KOPT-K1 (cell line): Measurements from ENCODE around the gene TSEN54.

ENCODE experiments used
- H3K27ac ChIP-seq: fragments of 200-600 bp; sonication (generic); 2 replicates; pipeline ENCODE4 v1.5.1; 2016; ENCODE audit warnings: antibody characterized with exemption, mild to moderate bottlenecking, low read depth, low read length; ENCODE audit not compliant: poor library complexity, severe bottlenecking
- H3K36me3 ChIP-seq: fragments of 200-600 bp; sonication (generic); 2 replicates; pipeline ENCODE4 v1.5.1; 2017; ENCODE audit warnings: antibody characterized with exemption, mild to moderate bottlenecking, low read length, moderate library complexity; ENCODE audit not compliant: insufficient read depth
- H3K9me3 ChIP-seq: fragments of 200-600 bp; sonication (generic); 2 replicates; pipeline ENCODE4 v1.5.1; 2017; ENCODE audit warnings: antibody characterized with exemption, low read length, mild to moderate bottlenecking; ENCODE audit not compliant: insufficient read depth, poor library complexity, severe bottlenecking

The TSEN54 gene

GRCh38 chr17:75496005-75496404 is 20.3 kb upstream of the TSEN54 start:
- Histone ChIP-seq H3K27ac (no peak overlapping the region), H3K36me3 (peaks cover 100% of the 10 kb centered on the region), H3K9me3 (no peaks in the 10 kb centered on the region)

GRCh38 chr17:75498039-75498725 is 18.1 kb upstream of the TSEN54 start:
- Histone ChIP-seq H3K36me3 (peaks cover 95% of the 10 kb centered on the region), H3K27ac (no peak overlapping the region)

GRCh38 chr17:75498726-75499213 is 17.6 kb upstream of the TSEN54 start:
- Histone ChIP-seq H3K36me3 (peaks cover 94% of the 10 kb centered on the region), H3K27ac (no peak overlapping the region), H3K9me3 (no peaks in the 10 kb centered on the region)

More at GRCh38 chr17:75498039-75498725, 18.1 kb upstream of the TSEN54 start:
- no peaks in the 10 kb centered on the region for H3K9me3 ChIP-seq

GRCh38 chr17:75499313-75500022 is 16.9 kb upstream of the TSEN54 start:
- Histone ChIP-seq H3K27ac (no peak overlapping the region), H3K9me3 (no peaks in the 10 kb centered on the region), H3K36me3 (peaks cover 91% of the 10 kb centered on the region)

GRCh38 chr17:75500419-75501216 is 15.7 kb upstream of the TSEN54 start:
- peaks cover 86% of the 10 kb centered on the region for H3K36me3 ChIP-seq
- no peak overlapping the region for H3K27ac ChIP-seq

GRCh38 chr17:75501378-75502071 is 14.8 kb upstream of the TSEN54 start:
- Histone ChIP-seq H3K27ac (no peak overlapping the region), H3K36me3 (peaks cover 85% of the 10 kb centered on the region; the same call in 1 of the 2 replicates), H3K9me3 (no peaks in the 10 kb centered on the region)

More at GRCh38 chr17:75500419-75501216, 15.7 kb upstream of the TSEN54 start:
- H3K9me3 ChIP-seq: no peaks in the 10 kb centered on the region

- H3K36me3 ChIP-seq: peaks cover 84% of the 10 kb centered on the region; the same call in 1 of the 2 replicates
- no peaks in the 10 kb centered on the region for H3K9me3 ChIP-seq
- no peak overlapping the region for H3K27ac ChIP-seq
Observed at GRCh38 chr17:75502072-75502720, 14.1 kb upstream of the TSEN54 start.

GRCh38 chr17:75502721-75503329 is 13.5 kb upstream of the TSEN54 start:
- Histone ChIP-seq H3K9me3 (no peaks in the 10 kb centered on the region), H3K27ac (no peak overlapping the region), H3K36me3 (peaks cover 78% of the 10 kb centered on the region; the same call in 1 of the 2 replicates)

GRCh38 chr17:75503337-75503950 is 12.9 kb upstream of the TSEN54 start:
- no peaks in the 10 kb centered on the region for H3K9me3 ChIP-seq
- peaks cover 72% of the 10 kb centered on the region; the same call in 1 of the 2 replicates for H3K36me3 ChIP-seq
- H3K27ac ChIP-seq: no peak overlapping the region

GRCh38 chr17:75503976-75504346 is 12.4 kb upstream of the TSEN54 start:
- H3K36me3 ChIP-seq: peaks cover 69% of the 10 kb centered on the region; the same call in 1 of the 2 replicates
- no peaks in the 10 kb centered on the region for H3K9me3 ChIP-seq
- H3K27ac ChIP-seq: no peak overlapping the region

GRCh38 chr17:75504347-75505151 is 11.8 kb upstream of the TSEN54 start:
- Histone ChIP-seq H3K27ac (no peak overlapping the region), H3K36me3 (peaks cover 69% of the 10 kb centered on the region; the same call in 1 of the 2 replicates), H3K9me3 (no peaks in the 10 kb centered on the region)

- no peaks in the 10 kb centered on the region for H3K9me3 ChIP-seq
- H3K36me3 ChIP-seq: peaks cover 68% of the 10 kb centered on the region; the same call in 1 of the 2 replicates
- no peak overlapping the region for H3K27ac ChIP-seq
Observed at GRCh38 chr17:75505152-75505409, 11.2 kb upstream of the TSEN54 start.

- no peak overlapping the region for H3K27ac ChIP-seq
- H3K9me3 ChIP-seq: no peaks in the 10 kb centered on the region
- peaks cover 63% of the 10 kb centered on the region; the same call in 1 of the 2 replicates for H3K36me3 ChIP-seq
Observed at GRCh38 chr17:75505640-75506039, 10.7 kb upstream of the TSEN54 start.
